Stimulated activated CD8-positive, alpha-beta memory T cell treated with anti-CD3 and anti-CD28 coated beads, Interleukin-2, amount 100 ng/mL, for 48 hours (primary cell): ENCODE results near the gene CBLIF.
"Not testable (repeated sequence)": the region's sequence is repeated elsewhere in the genome, so short reads cannot be mapped to it uniquely, and the experiment has no call there.

Experiments used
- DNase-seq, 2 donors: peaks; one replicate each; pipeline ENCODE4 v3.0.0-alpha.2; 2020; ENCODE audit warnings: low read depth in 2 of 2

The CBLIF gene

GRCh38 chr11:59847626-59848025, 2.3 kb upstream of the CBLIF start:
- DNase-seq: no peak

- DNase-seq: no peak
These were observed 1.3 kb upstream of the CBLIF start for GRCh38 chr11:59846556-59846955.

GRCh38 chr11:59842316-59842715, 3.0 kb downstream of the CBLIF start:
- DNase-seq: no peak

GRCh38 chr11:59841514-59841913, 3.8 kb downstream of the CBLIF start:
- no peak for DNase-seq

GRCh38 chr11:59839615-59840014, 5.7 kb downstream of the CBLIF start:
- DNase-seq: no peak

- DNase-seq: no peak
These were observed 11.7 kb downstream of the CBLIF start for GRCh38 chr11:59833602-59834001.

- DNase-seq: no peak
These were observed 15.9 kb downstream of the CBLIF start for GRCh38 chr11:59829358-59829757.

- no peak for DNase-seq
These were observed 22.2 kb downstream of the CBLIF start for GRCh38 chr11:59822989-59823566.

GRCh38 chr11:59818572-59818971, 26.7 kb downstream of the CBLIF start:
- DNase-seq: no peak

GRCh38 chr11:59816434-59816833, 28.9 kb downstream of the CBLIF start:
- not testable (repeated sequence) for DNase-seq

GRCh38 chr11:59815754-59816153, 29.5 kb downstream of the CBLIF start:
- DNase-seq: no peak

GRCh38 chr11:59814021-59814420, 31.3 kb downstream of the CBLIF start:
- no peak for DNase-seq

GRCh38 chr11:59813364-59813763, 31.9 kb downstream of the CBLIF start:
- DNase-seq: no peak

GRCh38 chr11:59812220-59812619, 33.1 kb downstream of the CBLIF start:
- no peak for DNase-seq

- DNase-seq: no peak
These were observed 34.4 kb downstream of the CBLIF start for GRCh38 chr11:59810911-59811259.

GRCh38 chr11:59810189-59810910, 34.9 kb downstream of the CBLIF start, which contains the start of gene MRPL16:
TSS of gene MRPL16 (minus strand) at chr11:59810778. CDS start at chr11:59810658, 120 bp downstream.
- DNase-seq: peak; percentile 79 to 81

- DNase-seq: no peak
These were observed 38.2 kb downstream of the CBLIF start for GRCh38 chr11:59807047-59807610.

- DNase-seq: no peak
These were observed 41.2 kb downstream of the CBLIF start for GRCh38 chr11:59804061-59804460.

GRCh38 chr11:59802639-59803176, 42.6 kb downstream of the CBLIF start:
- no peak for DNase-seq

- DNase-seq: no peak
These were observed 43.2 kb downstream of the CBLIF start for GRCh38 chr11:59801981-59802638.

GRCh38 chr11:59801160-59801706, 44.1 kb downstream of the CBLIF start:
- DNase-seq: no peak

GRCh38 chr11:59800390-59801025, 44.8 kb downstream of the CBLIF start:
- no peak for DNase-seq
